Stimulated activated CD8-positive, alpha-beta memory T cell treated with anti-CD3 and anti-CD28 coated beads, Interleukin-12 subunit alpha, Interleukin-12 subunit beta, amount 100 ng/mL, for 4 hours (primary cell): ENCODE measurements around the gene ATP6V0A4.
"Not testable (repeated sequence)": the region's sequence is repeated elsewhere in the genome, so short reads cannot be mapped to it uniquely, and the experiment has no call there.

Source experiments
- DNase-seq: peaks from one replicate; pipeline ENCODE4 v3.0.0-alpha.2; 2020; ENCODE audit warnings: low read depth

Gene ATP6V0A4

GRCh38 chr7:138802706-138803105 lies 4.7 kb upstream of the ATP6V0A4 start:
- DNase-seq = no peak

- no peak for DNase-seq
Measured at GRCh38 chr7:138801256-138801655, 3.3 kb upstream of the ATP6V0A4 start.

GRCh38 chr7:138799336-138800000 lies 1.5 kb upstream of the ATP6V0A4 start:
- DNase-seq = no peak

- DNase-seq = no peak
Measured at GRCh38 chr7:138798836-138799235, 840 bp upstream of the ATP6V0A4 start.

GRCh38 chr7:138797046-138797445 lies 950 bp downstream of the ATP6V0A4 start:
- not testable (repeated sequence) for DNase-seq

- DNase-seq = no peak
Measured at GRCh38 chr7:138796038-138796615, 1.9 kb downstream of the ATP6V0A4 start.

GRCh38 chr7:138785587-138786437 lies 12.2 kb downstream of the ATP6V0A4 start:
- no peak for DNase-seq

GRCh38 chr7:138784692-138785091 lies 13.3 kb downstream of the ATP6V0A4 start:
- no peak for DNase-seq

GRCh38 chr7:138781004-138781403 lies 17.0 kb downstream of the ATP6V0A4 start:
- DNase-seq = no peak

- no peak for DNase-seq
Measured at GRCh38 chr7:138776166-138776833, 21.7 kb downstream of the ATP6V0A4 start.

- no peak for DNase-seq
Measured at GRCh38 chr7:138773817-138774216, 24.2 kb downstream of the ATP6V0A4 start.

GRCh38 chr7:138773176-138773575 lies 24.8 kb downstream of the ATP6V0A4 start:
- no peak for DNase-seq

- DNase-seq = no peak
Measured at GRCh38 chr7:138770904-138771303, 27.1 kb downstream of the ATP6V0A4 start.

- no peak for DNase-seq
Measured at GRCh38 chr7:138768241-138768640, 29.8 kb downstream of the ATP6V0A4 start.

GRCh38 chr7:138756591-138757242 lies 41.3 kb downstream of the ATP6V0A4 start:
- DNase-seq = no peak

GRCh38 chr7:138755842-138756590 lies 42.0 kb downstream of the ATP6V0A4 start:
- no peak for DNase-seq

- DNase-seq = no peak
Measured at GRCh38 chr7:138755331-138755747, 42.7 kb downstream of the ATP6V0A4 start.

- DNase-seq = peak; percentile 8
Measured at GRCh38 chr7:138753610-138754009, 44.4 kb downstream of the ATP6V0A4 start.

- DNase-seq = no peak
Measured at GRCh38 chr7:138753150-138753518, 44.9 kb downstream of the ATP6V0A4 start.

- DNase-seq = peak; percentile 83
Measured at GRCh38 chr7:138752518-138753149, 45.4 kb downstream of the ATP6V0A4 start.
